Endothelial cell (in vitro differentiated cells): Measurements from ENCODE around the gene RUFY1. TPM values are rescaled to one million over a fixed set of nuclear protein-coding genes. Genes with fewer than 3 reads are reported as not detected.
"Not testable (repeated sequence)": the region's sequence is repeated elsewhere in the genome, so short reads cannot be mapped to it uniquely, and the experiment has no call there.

ENCODE experiments used
- DNase-seq: peaks from one replicate; pipeline ENCODE4 v3.0.0; 2021; ENCODE audit warnings: low spot score
- H3K27ac Mint-ChIP-seq: one replicate; pipeline ENCODE4 v1.8.0; 2021; ENCODE audit warnings: mixed read lengths, inconsistent platforms; ENCODE audit not compliant: unreplicated experiment
- H3K27me3 Mint-ChIP-seq: one replicate; pipeline ENCODE4 v1.8.0; 2021; ENCODE audit warnings: mild to moderate bottlenecking, moderate library complexity, mixed read lengths, inconsistent platforms; ENCODE audit not compliant: unreplicated experiment
- H3K36me3 Mint-ChIP-seq: one replicate; pipeline ENCODE4 v1.8.0; 2021; ENCODE audit warnings: mild to moderate bottlenecking, low read depth, mixed read lengths, inconsistent platforms; ENCODE audit not compliant: unreplicated experiment
- H3K4me1 Mint-ChIP-seq: one replicate; pipeline ENCODE4 v1.8.0; 2021; ENCODE audit warnings: mild to moderate bottlenecking, mixed read lengths, inconsistent platforms; ENCODE audit not compliant: unreplicated experiment
- H3K4me3 Mint-ChIP-seq: one replicate; pipeline ENCODE4 v1.8.0; 2021; ENCODE audit warnings: mild to moderate bottlenecking, mixed read lengths, inconsistent platforms; ENCODE audit not compliant: unreplicated experiment
- H3K9me3 Mint-ChIP-seq: one replicate; pipeline ENCODE4 v1.8.0; 2021; ENCODE audit warnings: mixed read lengths, inconsistent platforms; ENCODE audit not compliant: unreplicated experiment
- total RNA-seq: library from RNA; stranded (reverse); fragmentation: NEBNext Ultra II Directional; extraction: Animal tissue kit (Norgen Biotek cat#: 25700); gene quantifications from one replicate; pipeline ENCODE4 v1.2.1, GENCODE V29; 2021; ENCODE audit not compliant: unreplicated experiment
- TF ChIP-seq, protein P1 (sequence below): fragments of 200-600 bp; sonication (generic); IDR thresholded peaks from one replicate; pipeline ENCODE4 v1.5.0; 2021; ENCODE audit warnings: antibody characterized with exemption; ENCODE audit not compliant: unreplicated experiment

RUFY1 gene
- total RNA-seq, 1 donor from 2014 or later: 30.5 TPM

DNA sequence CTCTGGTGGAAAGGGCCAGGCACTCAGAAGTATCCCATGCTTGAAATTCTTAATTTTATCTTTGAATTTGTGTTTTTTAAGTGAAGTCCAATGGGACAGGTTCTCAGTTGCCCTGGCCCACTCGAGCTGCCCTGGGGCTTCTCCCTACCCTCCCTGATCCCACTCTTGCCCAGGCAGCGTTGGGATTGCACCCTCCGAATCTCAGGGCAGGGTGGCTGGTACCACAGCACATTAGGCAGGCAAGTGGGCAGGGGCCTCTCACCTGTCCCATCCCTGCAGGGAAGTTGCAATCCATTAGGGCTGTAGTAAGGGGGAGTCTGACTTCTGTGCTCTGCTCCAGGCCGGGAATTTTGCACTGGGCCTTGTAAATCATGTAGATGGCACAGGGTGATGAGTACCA lies 2.7 kb downstream of the RUFY1 start:
- no peak for DNase-seq
- peaks cover 4% of the 10 kb centered on the region for H3K36me3 Mint-ChIP-seq
- no peak overlapping the region for H3K4me3 Mint-ChIP-seq
- no peaks in the 10 kb centered on the region for H3K9me3 Mint-ChIP-seq
- TF ChIP-seq, protein P1, sequence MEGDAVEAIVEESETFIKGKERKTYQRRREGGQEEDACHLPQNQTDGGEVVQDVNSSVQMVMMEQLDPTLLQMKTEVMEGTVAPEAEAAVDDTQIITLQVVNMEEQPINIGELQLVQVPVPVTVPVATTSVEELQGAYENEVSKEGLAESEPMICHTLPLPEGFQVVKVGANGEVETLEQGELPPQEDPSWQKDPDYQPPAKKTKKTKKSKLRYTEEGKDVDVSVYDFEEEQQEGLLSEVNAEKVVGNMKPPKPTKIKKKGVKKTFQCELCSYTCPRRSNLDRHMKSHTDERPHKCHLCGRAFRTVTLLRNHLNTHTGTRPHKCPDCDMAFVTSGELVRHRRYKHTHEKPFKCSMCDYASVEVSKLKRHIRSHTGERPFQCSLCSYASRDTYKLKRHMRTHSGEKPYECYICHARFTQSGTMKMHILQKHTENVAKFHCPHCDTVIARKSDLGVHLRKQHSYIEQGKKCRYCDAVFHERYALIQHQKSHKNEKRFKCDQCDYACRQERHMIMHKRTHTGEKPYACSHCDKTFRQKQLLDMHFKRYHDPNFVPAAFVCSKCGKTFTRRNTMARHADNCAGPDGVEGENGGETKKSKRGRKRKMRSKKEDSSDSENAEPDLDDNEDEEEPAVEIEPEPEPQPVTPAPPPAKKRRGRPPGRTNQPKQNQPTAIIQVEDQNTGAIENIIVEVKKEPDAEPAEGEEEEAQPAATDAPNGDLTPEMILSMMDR: no peak
- H3K27me3 Mint-ChIP-seq: peaks cover 12% of the 10 kb centered on the region
- H3K27ac Mint-ChIP-seq: no peak overlapping the region
- peaks cover 25% of the 10 kb centered on the region for H3K4me1 Mint-ChIP-seq

DNA sequence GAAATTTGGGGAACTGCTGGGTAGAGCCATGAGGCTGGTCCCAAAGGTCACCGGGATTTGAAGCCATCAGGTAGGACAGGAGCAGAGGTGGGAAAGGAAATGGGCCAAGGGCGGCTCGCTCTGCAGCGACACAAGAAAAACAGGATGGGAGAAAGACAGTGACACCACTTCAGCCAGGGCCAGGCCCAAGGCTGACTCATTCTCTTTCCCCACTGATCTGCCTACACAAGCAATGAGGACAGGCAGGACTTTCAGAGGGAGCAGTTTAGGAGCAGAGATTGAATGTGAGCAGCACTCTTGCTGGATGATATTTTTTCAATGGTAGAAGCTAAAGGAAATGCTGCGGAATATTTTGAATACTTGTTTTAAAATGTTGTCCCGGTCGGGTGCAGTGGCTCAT lies 3.5 kb downstream of the RUFY1 start:
- Mint-ChIP-seq H3K27ac (peak overlapping the region; percentile 81), H3K36me3 (peaks cover 5% of the 10 kb centered on the region), H3K4me3 (peak overlapping the region; percentile 79), H3K4me1 (peaks cover 30% of the 10 kb centered on the region), H3K27me3 (peaks cover 14% of the 10 kb centered on the region), H3K9me3 (no peaks in the 10 kb centered on the region)
- TF ChIP-seq, protein P1: no peak
- DNase-seq: no peak

DNA sequence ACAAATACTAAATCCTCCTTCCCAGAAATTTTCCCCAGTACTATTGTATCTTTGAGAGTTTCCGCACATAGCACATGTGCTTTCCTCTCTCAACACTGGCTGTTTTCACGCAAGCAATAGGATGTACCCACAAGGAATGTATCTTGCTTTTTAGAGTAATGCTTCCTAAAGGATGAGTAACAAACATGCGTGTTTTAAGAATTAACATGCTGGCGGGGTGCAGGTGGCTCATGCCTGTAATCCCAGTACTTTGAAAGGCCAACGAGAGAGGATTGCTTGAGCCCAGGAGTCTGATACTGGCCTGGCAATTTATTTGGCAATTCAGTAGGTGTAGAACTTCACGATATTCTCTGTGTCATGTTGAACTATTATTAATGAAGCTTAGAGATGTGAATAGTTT lies 4.6 kb downstream of the RUFY1 start:
- H3K9me3 Mint-ChIP-seq: no peaks in the 10 kb centered on the region
- H3K27ac Mint-ChIP-seq: peak overlapping the region; percentile 42
- peaks cover 11% of the 10 kb centered on the region for H3K27me3 Mint-ChIP-seq
- H3K36me3 Mint-ChIP-seq: peaks cover 9% of the 10 kb centered on the region
- peaks cover 32% of the 10 kb centered on the region for H3K4me1 Mint-ChIP-seq
- TF ChIP-seq, protein P1: no peak
- H3K4me3 Mint-ChIP-seq: no peak overlapping the region
- no peak for DNase-seq

DNA sequence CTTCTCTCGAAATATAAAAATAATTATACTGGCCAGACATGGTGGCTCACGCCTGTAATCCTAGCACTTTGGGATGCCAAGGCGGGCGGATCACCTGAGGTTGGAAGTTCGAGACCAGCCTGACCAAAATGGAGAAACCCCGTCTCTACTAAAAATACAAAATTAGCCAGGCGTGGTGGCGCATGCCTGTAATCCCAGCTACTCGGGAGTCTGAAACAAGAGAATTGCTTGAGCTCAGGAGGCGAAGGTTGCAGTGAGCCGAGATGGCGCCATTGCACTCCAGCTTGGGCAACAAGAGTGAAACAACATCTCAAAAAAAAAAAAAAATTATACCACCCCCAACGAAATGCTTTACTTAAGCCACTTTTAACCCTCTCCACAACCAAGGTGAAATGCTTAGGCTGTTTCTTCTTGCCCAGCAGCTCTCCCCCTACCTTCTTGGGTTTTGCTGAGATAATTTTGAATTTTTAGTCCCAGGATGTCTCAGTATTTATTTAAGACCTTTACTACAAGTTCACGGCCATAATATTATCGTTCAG lies 8.0 kb downstream of the RUFY1 start:
- H3K9me3 Mint-ChIP-seq, H3K27me3 Mint-ChIP-seq, DNase-seq: not testable (repeated sequence)
- peak overlapping the region; percentile 98 for H3K27ac Mint-ChIP-seq
- peak overlapping the region; percentile 95 for H3K4me3 Mint-ChIP-seq
- H3K36me3 Mint-ChIP-seq: peaks cover 19% of the 10 kb centered on the region
- peaks cover 26% of the 10 kb centered on the region for H3K4me1 Mint-ChIP-seq

DNA sequence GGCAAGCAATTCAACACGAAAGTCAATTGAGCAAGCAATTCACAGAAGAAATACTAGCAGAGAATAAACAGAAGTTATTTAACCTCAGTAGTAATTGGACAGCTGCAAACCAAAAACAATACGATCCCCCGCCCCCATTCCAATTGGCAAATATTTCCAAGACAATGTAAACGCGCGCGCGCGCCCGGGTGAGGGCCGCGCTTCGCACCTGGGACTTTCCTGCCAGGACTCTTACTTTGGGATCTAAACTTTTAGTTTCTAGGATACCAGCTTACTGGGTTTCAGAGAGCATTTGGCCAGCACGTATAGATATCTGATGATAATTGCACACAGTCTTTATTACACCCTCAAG lies 8.6 kb downstream of the RUFY1 start:
- Mint-ChIP-seq H3K36me3 (peaks cover 22% of the 10 kb centered on the region), H3K9me3 (no peaks in the 10 kb centered on the region), H3K27me3 (peaks cover 5% of the 10 kb centered on the region), H3K4me1 (peaks cover 20% of the 10 kb centered on the region), H3K4me3 (peak overlapping the region; percentile 95), H3K27ac (peak overlapping the region; percentile 98)
- TF ChIP-seq, protein P1: no peak
- DNase-seq: peak; percentile 68
